ENCODE measurements around the gene LRIT3.

DNA sequence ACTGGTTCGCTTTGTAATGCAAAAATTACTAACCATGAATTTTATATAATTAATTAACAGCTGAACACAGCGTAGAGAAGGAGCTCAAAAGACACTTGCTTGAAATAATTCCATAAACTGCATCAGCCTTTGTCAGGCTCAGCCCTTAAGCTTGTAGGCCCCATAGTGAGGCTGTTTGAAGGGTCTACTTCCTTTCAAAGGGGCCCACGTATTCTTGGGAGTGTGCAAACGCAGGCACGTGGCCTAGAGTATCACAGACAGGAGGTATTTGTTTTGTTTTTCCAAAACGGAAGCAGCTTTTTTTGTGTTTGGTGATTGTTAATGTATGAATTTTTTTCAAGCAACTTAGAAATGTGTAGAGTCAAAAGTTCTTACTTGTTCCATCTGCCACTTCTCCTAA is 39.2 kb downstream of the LRIT3 start:
- TF ChIP-seq BHLHE40 (IDR thresholded peaks at IDR 0.05; ENCODE audit: borderline replicate concordance) (no peak), ARNT (IDR thresholded peaks at IDR 0.05) (no peak), ZNF384 (IDR thresholded peaks at IDR 0.05) (no peak), ELF4 (IDR thresholded peaks at IDR 0.05) (no peak), CTBP1 (IDR thresholded peaks at IDR 0.05; ENCODE audit: borderline replicate concordance) (no peak)
